Stimulated activated CD4-positive, alpha-beta T cell treated with anti-CD3 and anti-CD28 coated beads, TNF-alpha, amount 100 ng/mL, for 4 hours (primary cell): ENCODE data around the gene MTM1.

Source experiments
- DNase-seq, 3 experiments: peaks; one replicate each; pipeline ENCODE4 v3.0.0-alpha.2; 2020; ENCODE audit warnings: low read depth in 3 of 3

MTM1 gene

GRCh38 chrX:150715184-150715583 lies 146.8 kb downstream of the MTM1 start:
- no peak for DNase-seq

- no peak for DNase-seq
Observed at GRCh38 chrX:150719621-150720020, 151.2 kb downstream of the MTM1 start.
